ENCODE results near the gene GAK. TPM values are rescaled to one million over a fixed set of nuclear protein-coding genes. Genes with fewer than 3 reads are reported as not detected.

GAK gene
- total and polyA plus RNA-seq, 2 of the 13 experiments (the other 11 are each of a cell fraction or from before 2014, with no cell fraction given), result 17.5 to 44.3 TPM

DNA sequence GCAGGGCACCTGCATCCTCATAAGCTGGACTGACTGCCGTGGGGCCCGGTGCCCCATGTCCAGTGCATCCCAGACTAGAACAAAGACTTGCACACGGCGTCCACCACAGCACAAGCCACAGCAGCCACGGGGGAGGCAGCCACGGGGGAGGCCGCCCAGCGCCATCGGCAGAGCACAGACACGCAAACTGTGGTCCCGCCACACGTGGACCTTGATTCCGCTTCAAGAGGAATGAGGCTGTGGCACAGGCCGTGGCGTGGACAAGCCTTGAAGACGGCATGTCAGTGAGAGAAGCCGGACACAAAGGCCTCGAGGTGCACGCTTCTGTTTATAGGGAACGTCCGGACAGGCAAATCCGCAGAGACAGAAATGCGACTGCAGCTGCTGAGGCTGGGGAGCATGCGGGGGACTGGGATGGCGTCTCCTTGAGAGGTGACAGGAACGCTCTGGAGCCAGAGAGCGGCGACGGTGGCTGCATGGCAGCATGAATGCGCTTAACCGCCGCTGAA, 96.1 kb downstream of the GAK start:
- BruUV-seq (replicated peaks), result no TSS peak
- Histone ChIP-seq H3K9me3 (ENCODE audit: low read length) (peaks cover 12% of the 10 kb centered on the region), H3K9ac (ENCODE audit: insufficient read depth, low read depth, low read length) (no peak overlapping the region), H3K79me2 (ENCODE audit: insufficient read depth, low read length) (no peaks in the 10 kb centered on the region), H2AFZ (ENCODE audit: low read length) (no peak overlapping the region), H3K36me3 (replicated peaks in 1 of 2; ENCODE audit: control insufficient read depth in 1 of 2, insufficient read depth in 2 of 2, low read length in 2 of 2) (no peaks in the 10 kb centered on the region), H3K27me3 (ENCODE audit: control insufficient read depth in 1 of 2, insufficient read depth in 2 of 2, low read length in 2 of 2) (peaks cover 21 to 46% of the 10 kb centered on the region in 2 experiments), H3K4me3 (replicated peaks in 1 of 3; ENCODE audit: insufficient read depth in 1 of 3, low read depth in 2 of 3, low read length in 3 of 3) (no peak overlapping the region), H3K27ac (ENCODE audit: extremely low read length, insufficient read depth, low read length) (no peak overlapping the region), H3K4me2 (ENCODE audit: low read depth, low read length) (no peak overlapping the region), H4K20me1 (ENCODE audit: insufficient read depth, low read length) (no peaks in the 10 kb centered on the region), H3K4me1 (ENCODE audit: insufficient read depth, low read length) (peaks cover 15% of the 10 kb centered on the region; the same call in 1 of the 2 replicates)
- in situ Hi-C loops (cut with HindIII; ENCODE audit: extremely low pct_ligation_motif_present, low pct_unique_long_range_greater_than_20kb) (no loop called here), intact Hi-C loops (cut with micrococcal nuclease; ENCODE audit: unreplicated experiment) (no loop called here)
- CTCF ChIA-PET (ENCODE audit: low intra/inter-chr PET ratio, low total read pairs), result no interaction called here
- FAIRE-seq (no peak), DNase-seq (ENCODE audit: low spot score) (no peak), ATAC-seq (no peak)
- 91% methylated on average over 20 of the region's 32 CpGs for WGBS (ENCODE audit: low lambda C conversion rate)
- POLR2A ChIA-PET, result interaction anchor here (1.1 to 1.5 kb wide), 2 partner anchors 19 to 54 kb away, joined by 3 to 7 read pairs; no protein-coding TSS in a partner anchor
- TF ChIP-seq ZBED4 (CRISPR knock-in tag; IDR thresholded peaks at IDR 0.05; ENCODE audit: borderline replicate concordance) (no peak), SATB2 (CRISPR knock-in tag; IDR thresholded peaks at IDR 0.05) (no peak), HINFP (CRISPR knock-in tag; IDR thresholded peaks at IDR 0.05; ENCODE audit: low read depth) (no peak), SP5 (CRISPR knock-in tag; IDR thresholded peaks at IDR 0.05; ENCODE audit: borderline replicate concordance, low read depth) (no peak), CENPT (CRISPR knock-in tag; IDR thresholded peaks at IDR 0.05; ENCODE audit: low read depth) (no peak), ZNF766 (CRISPR knock-in tag; IDR thresholded peaks at IDR 0.05; ENCODE audit: borderline replicate concordance) (no peak), KAT2B (IDR thresholded peaks at IDR 0.05; ENCODE audit: borderline replicate concordance, low read depth, low read length) (no peak), NFIB (CRISPR knock-in tag; IDR thresholded peaks at IDR 0.05; ENCODE audit: borderline replicate concordance) (no peak), CSRNP2 (CRISPR knock-in tag; conservative IDR thresholded peaks at IDR 0.05; ENCODE audit: low read depth) (no peak), CBX1 (IDR thresholded peaks at IDR 0.05; ENCODE audit: low read depth) (no peak), ZNF280B (CRISPR knock-in tag; IDR thresholded peaks at IDR 0.05; ENCODE audit: borderline replicate concordance) (no peak), MTA1 (CRISPR knock-in tag; IDR thresholded peaks at IDR 0.05; ENCODE audit: borderline replicate concordance) (no peak), ZSCAN30 (CRISPR knock-in tag; IDR thresholded peaks at IDR 0.05) (no peak)
- TF ChIP-seq, protein P1, sequence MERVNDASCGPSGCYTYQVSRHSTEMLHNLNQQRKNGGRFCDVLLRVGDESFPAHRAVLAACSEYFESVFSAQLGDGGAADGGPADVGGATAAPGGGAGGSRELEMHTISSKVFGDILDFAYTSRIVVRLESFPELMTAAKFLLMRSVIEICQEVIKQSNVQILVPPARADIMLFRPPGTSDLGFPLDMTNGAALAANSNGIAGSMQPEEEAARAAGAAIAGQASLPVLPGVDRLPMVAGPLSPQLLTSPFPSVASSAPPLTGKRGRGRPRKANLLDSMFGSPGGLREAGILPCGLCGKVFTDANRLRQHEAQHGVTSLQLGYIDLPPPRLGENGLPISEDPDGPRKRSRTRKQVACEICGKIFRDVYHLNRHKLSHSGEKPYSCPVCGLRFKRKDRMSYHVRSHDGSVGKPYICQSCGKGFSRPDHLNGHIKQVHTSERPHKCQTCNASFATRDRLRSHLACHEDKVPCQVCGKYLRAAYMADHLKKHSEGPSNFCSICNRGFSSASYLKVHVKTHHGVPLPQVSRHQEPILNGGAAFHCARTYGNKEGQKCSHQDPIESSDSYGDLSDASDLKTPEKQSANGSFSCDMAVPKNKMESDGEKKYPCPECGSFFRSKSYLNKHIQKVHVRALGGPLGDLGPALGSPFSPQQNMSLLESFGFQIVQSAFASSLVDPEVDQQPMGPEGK (CRISPR knock-in tag; IDR thresholded peaks at IDR 0.05), result no peak
